ENCODE results near the gene PDHB.
"Not testable (repeated sequence)": the region's sequence is repeated elsewhere in the genome, so short reads cannot be mapped to it uniquely, and the experiment has no call there.

PDHB gene

DNA sequence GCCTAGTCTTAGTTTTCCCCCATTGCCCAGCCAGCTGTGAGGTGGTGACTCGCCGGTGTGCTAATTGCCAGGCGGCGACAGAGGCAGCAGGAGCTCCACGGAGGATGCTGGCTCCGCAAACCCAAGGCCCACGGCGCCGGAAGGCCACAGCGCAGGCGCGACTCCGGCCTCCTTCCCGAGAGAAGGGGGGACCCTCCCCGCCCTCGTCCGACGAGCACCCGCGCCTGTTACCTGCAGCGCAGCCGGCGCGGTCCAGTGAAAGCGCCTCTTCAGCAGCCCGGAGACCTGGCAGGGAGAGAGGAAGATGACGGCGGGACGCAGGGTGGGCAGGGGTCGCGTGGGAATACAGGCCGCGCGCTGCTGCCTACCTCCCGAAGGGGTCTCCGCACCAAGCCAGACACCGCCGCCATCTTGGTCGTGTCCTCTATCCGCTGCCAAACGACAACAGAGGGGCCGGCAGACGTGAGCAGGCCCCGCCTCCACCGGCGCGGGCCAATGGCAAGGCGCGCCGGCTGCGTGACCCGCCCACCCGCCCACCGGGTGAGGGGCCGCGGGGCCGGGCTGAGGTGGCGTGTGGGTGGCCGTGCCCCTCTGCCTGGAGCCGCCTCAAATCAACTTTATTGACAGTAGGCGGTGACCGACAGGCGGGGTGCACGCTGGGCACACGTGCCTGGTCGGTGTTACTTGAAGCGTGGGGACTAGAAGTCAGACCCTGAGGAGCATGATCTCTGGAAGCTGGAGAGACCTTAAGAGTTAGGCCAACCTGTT is at the start of gene PDHB:
TSS of gene PDHB (minus strand) at position 433 of the 768 bp plus-strand sequence. CDS start at position 410, 23 bp downstream.
- DNase-seq: peak; percentile 10

DNA sequence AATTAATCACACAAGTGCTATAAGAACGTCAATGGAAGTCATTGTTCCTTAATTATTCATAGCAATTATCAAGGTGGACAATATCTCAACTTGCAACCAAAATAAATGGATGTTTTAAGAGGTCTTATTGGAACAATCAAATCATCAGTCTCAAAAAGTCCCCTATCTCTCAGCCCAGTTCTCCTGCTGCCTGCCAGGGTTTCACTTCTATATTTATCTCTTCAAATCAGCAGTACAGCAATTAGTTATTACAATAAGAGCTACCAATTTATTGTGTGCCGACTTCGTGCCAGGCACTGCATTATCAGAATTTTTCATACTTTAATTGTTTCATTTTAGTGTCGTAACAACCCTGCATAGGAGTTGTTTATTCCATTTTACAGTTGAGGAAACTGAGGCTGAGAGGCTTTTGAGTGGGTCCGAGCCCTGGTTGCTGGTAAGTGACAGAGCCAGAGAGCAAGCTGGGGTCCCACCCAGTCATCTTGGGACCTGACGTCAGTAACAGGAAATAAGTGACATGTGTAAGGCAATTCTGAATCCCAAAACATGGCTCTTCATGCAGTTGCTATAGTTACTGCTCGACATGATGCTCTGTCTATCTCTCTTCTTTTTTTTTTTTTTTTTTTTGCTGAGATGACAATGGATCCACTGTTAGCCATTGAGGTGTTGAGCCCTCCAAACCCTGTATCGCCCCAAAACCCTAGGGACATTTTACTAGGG is 49.4 kb upstream of the PDHB start:
- DNase-seq: no peak

DNA sequence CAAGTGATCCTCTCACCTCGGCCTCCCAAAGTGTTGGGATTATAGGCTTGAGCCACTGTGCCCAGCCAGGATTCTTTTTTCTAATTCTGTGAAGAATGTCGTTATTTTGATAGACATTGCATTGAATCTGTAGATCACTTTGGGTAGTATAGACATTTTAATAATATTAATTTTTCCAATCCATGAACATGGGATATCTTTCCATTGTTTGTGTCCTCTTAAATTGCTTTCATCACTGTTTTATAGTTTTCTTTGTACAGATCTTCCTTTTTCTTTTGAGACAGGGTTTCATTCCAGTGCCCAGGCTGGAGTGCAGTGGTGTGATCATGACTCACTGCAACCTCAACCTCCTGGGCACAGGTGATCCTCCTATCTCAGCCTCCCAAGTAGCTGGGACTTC is 46.7 kb upstream of the PDHB start:
- no peak for DNase-seq

DNA sequence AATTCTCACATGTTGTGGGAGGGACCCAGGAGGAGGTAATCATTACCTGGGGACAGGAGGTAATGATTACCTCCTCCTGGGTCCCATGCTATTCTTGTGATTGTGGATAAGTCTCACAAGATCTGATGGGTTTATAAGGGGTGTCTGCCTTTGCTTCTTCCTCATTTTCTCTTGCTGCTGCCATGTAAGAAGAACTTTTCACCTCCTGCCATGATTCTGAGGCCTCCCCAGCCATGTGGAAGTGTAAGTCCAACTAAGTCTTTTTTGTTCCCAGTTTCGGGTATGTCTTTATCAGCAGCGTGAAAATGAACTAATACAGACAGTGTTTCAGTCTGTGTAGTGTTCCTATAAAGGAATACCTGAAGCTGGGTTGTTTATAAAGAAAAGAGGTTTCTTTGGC is 45.1 kb upstream of the PDHB start:
- DNase-seq: no peak

DNA sequence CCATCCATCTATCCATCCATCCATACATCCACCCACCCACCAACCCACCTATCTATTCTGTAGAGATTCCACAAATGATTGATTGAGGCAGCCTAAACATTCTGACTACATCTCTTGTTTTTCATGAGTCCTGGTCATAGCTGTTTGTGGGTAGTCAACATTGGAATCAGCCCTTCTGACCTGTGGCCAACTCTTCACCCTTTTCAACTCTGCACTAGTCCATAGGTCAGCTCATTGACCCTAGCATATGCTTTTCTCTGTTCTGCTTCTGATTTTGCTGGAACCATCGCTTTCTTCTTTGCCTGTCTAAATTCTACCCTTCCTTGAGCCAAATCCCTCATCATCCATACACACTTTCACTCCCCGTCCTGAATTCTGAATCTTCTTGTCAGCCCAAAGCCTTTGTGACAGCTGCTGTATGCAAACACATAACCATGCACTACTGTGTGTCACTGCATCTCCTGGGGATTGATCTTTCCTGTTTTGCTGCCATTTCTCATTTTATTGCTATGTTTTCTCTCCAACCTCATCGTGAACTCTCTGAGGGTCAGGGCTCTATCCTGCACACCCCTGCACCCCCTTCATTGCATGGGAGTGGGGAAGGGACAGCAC is 41.4 kb upstream of the PDHB start:
- no peak for DNase-seq

DNA sequence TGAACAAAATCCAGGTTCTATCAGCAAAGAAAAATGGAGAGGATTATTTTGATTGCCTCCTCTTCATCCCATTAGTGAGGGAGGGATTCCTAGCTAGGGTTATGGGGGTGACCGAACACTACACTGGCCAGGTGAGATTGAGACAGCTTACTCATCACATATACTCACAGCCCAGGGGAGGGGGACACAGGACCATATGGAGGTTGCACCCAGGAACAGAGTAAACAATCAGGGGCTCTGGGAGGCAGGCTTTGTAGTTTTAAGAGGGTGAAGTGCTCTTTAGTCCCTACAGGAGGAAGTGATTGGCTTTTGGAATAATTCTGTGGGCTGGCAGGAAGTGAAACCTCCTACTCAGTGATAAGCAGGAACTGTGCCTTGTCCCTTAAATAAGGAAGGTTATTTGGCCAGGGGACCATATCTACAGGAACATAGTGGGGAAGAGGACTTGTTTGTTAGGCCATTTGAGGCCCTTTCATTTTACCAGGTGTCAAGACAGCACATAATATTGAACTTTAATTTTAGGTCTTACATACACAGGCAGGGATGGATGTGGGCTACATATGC is 40.8 kb upstream of the PDHB start:
- DNase-seq: no peak

DNA sequence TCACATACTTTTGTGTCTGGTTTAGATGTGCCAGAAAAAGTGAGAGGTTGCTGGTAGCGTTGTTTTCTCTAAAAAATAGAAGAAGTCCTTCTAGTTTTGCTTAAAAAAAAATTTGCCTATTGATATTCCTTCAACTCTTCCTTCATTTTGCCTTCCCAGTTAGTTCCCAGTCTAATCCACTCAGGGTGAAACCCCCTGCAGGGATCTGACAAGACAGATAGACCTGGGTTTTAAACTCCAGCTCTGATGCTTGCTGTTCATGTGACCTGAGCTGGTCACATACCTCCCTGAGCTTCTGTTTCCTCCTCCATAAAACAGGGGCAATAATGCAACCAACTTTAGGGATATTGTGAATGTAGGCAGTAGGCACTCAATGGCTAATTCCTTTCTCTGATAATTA is 39.6 kb upstream of the PDHB start:
- DNase-seq: no peak

DNA sequence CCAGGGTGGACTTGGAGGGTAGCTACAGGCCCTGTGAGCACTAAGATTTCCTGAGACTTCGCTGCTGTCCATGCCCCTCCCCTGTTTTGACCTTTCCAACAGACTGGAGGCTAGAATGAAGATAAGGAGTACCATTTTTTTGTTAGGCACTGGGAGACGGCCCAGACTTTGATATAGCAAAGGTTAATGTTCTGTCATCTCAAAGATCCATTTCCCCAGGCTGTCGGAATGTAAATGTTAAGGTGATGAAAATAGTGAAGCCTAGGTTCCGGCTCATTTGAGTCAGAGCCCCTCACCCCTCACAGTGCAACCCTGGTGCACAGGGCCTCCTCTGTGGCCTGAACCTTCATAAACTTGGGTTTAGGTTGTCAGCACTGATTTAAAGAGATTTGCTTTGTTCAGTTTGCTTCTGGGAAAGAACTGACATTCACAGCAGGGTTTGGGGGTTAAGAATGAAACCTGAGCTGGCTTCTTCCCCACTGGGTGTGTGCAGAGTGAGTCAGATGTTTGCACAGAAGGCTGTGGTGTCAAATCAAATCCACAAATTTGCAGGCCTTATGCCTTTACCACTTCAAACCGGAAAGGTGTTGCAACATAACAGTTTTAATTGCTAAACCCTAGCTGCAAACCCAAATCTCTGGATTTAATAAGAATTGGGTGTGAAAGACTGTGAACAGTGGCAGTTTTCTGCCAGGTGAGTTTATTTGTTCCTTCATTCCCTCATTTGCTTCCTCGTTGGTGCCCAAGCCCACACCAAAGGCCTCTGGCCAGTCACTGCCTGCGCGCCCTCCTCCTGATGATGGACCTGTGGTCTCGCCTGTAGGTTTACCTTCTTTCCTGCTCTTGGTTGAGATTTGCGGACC is 37.6 kb upstream of the PDHB start:
- no peak for DNase-seq

DNA sequence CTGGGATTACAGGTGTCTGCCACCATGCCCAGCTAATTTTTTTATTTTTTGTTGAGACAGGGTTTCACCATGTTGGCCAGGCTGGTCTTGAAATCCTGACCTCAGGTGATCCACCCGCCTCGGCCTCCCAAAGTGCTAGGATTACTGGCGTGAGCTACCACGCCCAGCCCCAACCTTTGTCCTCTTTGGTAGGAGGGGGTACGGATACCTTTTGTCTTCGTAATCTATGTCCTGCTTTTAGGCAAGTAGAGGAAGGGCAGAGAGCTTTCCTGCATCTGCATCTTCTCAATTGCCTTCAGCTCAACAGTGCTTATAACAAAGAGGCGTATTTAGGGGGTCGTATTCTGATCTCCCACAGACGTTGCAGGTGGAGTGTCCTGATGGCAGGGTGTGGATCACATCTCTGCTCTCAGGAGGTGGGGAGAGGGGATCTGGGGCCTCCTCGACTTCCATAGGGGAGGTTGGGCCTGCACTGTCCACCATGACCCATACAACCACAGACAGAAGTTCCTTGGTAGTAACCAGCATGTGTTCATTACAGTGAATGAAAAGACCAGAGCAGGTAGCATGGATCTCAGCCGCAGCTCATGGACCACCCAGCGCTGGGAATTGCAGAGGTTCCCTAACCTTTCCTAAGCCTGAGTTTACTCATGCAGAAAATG is 36.9 kb upstream of the PDHB start:
- no peak for DNase-seq

DNA sequence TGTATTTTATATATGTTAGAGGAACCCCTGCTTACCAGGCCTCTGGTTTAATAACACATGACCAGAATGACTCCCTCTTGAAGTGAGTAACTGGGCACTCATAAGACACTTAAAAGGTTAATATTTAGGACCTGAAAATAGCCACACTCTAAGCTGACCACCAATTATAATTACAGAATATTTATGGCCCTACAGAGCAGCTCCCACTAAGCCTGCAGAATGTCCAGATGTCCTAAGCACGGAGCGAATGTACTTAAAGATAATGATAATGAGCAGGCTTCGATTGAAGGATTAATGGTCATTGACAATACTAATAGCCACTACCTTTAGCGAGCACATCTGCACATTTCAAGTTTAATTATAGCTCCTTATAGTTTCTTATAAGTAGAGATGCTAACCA is 35.5 kb upstream of the PDHB start:
- DNase-seq: no peak

DNA sequence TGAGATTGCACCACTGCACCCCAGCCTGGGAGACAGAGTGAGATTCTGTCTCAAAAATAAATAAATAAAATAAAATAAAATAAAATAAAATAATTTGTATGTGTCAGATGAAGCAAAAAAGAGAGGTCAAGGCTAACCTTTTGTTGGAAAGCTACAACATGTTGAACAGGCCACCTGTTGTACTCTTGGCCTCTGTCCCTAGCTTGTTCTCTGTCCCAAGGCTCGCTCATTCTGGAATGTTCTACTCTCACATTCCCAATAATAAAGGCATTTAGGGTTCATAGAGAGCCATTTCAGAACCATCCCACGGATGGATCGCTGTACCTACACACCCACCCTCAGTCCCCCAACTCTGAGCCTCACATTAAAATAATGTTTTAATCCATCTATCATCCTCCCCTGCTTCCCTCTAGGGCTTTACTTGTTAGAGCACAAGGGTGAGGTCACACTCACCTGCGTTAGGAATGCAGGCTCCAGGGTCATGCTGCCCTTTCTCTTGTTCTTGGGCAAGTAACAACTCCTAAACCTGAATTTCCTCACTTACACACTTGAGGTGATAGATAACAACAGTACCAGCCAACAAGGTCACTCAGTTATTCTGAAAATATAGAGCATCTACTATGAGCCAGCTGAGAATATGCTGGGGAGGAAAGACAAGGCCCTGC is 33.4 kb upstream of the PDHB start:
- no peak for DNase-seq

DNA sequence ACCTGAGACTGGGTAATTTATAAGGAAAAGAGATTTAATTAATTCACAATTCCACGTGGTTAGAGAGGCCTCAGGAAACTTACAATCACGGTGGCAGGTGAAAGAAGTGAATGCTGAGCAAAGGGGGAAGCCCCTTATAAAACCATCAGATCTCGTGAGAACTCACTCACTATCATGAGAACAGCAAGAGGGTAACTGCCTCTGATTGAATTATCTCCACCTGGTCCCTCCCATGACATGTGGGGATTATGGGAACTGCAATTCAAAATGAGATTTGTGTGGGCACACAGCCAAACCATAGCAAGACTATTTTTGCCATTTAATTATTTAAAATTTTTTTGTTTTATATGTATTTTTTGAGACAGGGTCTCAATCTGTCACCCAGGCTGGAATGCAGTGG is 31.2 kb upstream of the PDHB start:
- no peak for DNase-seq

DNA sequence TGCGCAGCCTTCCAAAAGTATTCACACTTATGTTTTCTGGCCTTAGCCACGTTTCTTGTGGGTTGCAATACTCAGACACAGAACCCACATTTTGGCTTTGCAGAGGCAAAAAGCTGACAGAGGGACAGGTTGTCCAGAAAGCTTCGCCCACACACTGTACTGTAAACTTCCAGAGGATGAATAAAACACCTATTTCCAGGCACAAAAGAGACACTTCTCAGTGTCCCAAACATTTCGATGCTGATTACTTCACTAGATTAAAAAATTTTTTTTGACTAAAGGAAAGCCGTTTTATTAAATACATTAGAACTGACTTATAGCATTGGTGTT is 30.3 kb upstream of the PDHB start:
- no peak for DNase-seq

DNA sequence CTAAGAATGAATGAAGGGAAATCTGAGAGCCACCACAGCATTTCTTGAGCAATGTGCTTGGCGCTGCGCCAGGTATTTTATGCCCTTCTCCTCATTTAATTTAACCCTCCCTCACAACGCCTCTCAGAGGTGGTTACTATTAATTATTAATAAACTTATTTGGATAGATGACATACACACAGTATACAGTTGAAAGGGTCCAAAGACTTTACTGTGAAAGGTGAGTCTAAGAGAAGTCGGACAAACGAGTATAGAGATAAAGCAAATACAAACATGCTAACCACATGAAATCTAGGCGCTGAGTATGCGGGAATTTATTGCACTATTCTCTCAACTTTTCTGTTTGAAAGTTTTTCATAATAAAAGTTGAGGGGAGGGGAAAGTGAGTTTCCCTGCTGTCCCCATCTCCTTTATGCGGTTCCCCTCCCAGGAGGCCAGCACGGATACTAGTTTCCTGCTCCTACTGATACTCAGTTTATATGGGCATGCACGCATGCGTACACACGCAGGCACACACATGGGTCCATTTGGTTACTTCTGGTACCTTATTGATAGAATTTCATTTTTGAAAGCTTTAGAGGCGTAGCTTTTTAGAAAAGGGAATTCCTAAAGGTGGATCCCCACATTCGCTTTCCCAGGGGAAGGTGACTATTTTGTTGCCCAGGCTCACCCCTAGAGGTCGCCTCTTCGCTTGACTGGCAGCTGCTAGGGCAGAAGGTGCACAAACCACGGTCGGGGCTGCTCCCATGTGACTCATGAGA is 29.7 kb upstream of the PDHB start:
- DNase-seq: no peak

DNA sequence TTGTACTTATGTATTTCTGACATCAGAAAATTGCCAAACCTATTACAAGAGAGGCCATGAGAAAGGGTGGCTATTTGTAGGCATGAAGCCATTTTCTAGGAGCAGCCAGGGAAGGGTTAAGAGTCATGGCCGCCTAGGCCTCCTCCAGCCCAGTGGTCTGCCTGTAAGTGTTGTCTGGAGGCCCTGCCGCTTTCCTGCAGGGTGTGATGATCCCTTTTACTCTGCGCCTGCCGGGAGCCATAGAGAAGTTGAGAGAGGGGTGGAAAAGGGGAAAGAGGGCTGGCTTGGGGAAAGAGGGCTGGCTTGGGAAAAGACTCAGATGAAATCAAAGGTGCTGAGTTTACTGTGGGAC is 29.2 kb upstream of the PDHB start:
- DNase-seq: no peak

DNA sequence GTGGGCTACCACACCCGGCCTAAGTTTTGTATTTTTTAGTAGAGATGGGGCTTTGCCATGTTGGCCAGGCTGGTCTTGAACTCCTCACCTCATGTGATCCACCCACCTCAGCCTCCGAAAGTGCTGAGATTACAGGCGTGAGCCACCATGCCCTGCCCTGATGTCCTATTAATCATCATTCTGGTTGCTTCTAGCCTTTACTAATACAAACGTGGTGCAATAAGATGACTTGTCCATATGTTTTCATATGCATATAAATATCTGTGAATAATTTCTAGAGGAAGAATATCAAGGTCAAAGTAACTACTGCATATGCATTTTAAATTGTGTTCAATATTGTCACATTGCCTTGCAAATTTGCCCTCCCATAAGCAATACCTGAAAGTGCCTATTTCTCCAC is 25.5 kb upstream of the PDHB start:
- no peak for DNase-seq

DNA sequence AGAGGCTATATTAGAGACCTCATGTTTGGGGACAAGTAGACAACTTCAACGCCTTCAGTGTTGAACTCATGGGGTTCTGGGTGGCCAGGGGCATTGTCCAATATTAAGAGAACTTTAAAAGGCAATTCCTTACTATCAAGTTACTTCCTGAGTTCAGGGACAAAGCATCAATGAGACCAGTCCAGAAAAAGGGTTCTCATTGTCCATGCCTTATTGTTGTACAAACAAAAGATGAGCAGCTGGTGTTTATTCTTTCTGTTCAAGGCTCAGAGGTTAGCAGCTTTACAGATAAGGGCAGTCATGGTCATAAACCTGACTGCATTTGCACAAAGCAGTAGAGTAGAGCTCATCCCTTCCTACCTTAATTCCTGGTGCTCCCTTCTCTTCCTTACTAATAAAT is 18.5 kb upstream of the PDHB start:
- DNase-seq: no peak

DNA sequence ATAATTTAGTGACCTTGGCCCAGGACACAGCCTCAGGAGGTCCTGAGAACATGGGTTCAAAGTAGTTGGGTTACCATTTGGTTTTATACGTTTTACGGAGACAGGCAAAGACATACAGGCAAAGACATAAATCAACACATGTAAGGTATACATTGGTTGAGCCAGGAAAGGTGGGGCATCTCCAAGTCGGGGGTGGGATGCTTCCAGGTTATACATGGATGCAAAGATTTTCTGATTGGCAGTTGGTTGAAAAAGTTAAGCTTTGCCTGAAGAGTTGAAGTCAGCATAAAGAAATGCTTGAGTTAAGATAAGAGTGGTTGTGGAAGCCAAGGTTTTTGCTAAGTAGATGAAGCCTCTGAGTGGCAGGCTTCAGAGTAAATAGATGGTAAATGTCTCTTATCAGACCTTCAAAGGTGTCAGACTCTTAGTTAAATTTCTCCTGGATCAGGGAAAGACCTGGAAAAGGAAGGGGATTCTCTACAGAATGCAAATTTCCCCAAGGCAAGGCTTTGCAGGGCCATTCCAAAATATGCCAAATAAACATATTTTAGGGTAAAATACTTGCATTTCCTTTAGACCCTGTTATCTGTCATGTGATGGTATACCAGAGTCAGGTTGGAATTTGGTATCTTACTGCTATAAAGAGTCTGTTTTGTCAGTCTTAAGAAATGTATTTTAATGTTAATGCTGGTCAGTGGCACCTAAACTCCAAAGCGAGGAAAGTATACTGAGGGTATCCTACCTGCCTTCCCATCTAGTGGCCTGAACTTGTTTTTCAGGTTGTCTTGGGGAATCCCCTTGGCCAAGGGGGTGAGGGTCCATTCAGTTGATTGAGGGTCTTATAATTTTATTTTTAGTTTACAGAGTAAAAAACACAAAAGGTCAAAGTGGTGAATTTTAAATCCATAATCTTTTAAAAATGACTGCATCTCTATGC is 8.2 kb upstream of the PDHB start:
- no peak for DNase-seq

DNA sequence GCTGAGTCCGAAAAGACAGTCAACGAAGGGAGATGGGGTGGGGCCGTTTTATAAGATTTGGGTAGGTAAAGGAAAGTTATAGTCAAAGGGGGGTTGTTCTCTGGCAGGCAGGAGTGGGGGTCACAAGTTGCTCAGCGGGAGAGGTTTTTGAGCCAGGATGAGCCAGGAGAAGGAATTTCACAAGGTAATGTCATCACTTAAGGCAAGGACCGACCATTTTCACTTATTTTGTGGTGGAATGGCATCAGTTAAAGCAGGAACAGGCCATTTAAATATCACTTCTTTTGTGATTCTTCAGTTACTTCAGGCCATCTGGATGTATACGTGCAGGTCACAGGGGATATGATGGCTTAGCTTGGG is 7.3 kb upstream of the PDHB start:
- not testable (repeated sequence) for DNase-seq

DNA sequence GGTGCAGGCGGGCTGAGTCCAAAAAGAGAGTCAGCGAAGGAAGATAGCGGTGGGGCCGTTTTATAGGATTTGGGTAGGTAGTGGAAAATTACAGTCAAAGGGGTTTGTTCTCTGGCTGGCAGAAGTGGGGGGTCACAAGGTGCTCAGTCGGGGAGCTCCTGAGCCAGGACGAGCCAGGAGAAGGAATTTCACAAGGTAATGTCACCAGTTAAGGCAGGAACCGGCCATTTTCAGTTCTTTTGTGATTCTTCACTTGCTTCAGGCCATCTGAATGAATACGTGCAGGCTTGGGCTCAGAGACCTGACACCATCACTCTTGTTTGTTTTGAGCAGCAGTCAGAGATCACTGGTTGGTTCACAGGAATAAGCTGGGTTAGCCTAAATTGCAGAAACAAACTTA is 3.6 kb upstream of the PDHB start:
- DNase-seq: not testable (repeated sequence)

All from NCI-H187 treated with DMSO at 0.1 percent for 48 hours (cell line).